HG02938 (cell line): Measurements from ENCODE around the gene FAM76A.
"Not testable (repeated sequence)": the region's sequence is repeated elsewhere in the genome, so short reads cannot be mapped to it uniquely, and the experiment has no call there.

Source experiments
- ATAC-seq: cut with Tn5 transposase; IDR thresholded peaks from one replicate; pipeline ENCODE4 v1.9.1; 2021; ENCODE audit warnings: mild to moderate bottlenecking, moderate library complexity; ENCODE audit not compliant: unreplicated experiment

FAM76A gene

DNA sequence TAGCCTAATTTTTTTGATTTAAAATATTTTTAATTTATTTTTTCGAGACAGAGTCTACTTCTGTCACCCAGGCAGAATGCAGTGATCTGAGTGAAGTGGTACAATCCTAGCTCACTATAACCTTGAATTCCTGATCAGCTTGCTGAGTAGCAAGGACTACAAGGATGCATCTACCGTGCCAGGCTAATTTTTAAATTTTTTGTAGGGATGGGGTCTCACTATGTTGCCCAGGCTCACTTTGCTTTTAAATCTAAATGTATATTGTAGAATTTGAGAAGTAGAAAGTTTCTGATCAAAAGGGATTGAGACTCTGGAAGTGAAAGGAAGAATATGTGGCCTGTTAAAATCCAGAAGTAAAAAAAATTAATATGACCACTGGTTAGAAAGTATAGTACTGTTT is 48.9 kb downstream of the FAM76A start:
- no peak for ATAC-seq

GRCh38 chr1:27775336-27775735 is 49.6 kb downstream of the FAM76A start:
- ATAC-seq: not testable (repeated sequence)

DNA sequence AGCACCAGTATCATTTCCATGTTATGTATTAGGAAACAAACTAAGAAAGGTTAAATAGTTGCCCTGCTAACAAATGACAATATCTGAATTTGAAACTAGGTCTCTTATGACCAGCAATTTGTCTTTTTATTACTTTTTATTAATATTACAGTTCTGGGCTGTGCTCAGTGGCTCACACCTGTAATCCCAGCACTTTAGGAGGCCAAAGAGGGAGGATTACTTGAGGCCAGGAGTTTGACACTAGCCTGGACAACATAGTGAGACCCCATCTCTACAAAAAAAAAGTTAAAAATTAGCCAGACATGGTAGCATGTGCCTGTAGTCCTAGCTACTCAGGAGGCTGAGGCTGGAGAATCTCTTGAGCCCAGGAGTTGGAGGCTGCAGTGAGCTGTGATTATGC is 50.5 kb downstream of the FAM76A start:
- not testable (repeated sequence) for ATAC-seq

DNA sequence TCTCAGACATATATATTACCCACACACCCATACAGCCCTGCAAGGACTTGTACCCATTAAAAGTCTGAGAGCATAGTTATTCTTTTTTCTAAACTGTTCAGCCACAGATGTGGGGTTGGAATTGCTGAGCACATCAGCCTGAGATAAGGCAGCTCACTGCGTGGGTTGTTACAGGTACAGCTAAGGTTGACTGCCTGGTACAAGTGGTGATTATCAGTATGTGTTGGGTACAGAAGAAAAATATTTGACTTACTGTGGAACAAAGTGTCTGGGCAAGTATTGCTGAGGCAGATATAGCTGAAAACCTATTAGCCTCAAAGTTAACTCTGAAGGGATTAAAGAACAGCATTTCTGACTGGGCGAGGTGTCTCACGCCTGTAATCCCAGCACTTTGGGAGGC is 52.3 kb downstream of the FAM76A start:
- no peak for ATAC-seq

GRCh38 chr1:27779122-27779521 is 53.4 kb downstream of the FAM76A start:
- ATAC-seq: no peak

- no peak for ATAC-seq
Observed at GRCh38 chr1:27782950-27783349, 57.2 kb downstream of the FAM76A start.

- ATAC-seq: no peak
Observed at GRCh38 chr1:27784700-27785099, 58.9 kb downstream of the FAM76A start.

DNA sequence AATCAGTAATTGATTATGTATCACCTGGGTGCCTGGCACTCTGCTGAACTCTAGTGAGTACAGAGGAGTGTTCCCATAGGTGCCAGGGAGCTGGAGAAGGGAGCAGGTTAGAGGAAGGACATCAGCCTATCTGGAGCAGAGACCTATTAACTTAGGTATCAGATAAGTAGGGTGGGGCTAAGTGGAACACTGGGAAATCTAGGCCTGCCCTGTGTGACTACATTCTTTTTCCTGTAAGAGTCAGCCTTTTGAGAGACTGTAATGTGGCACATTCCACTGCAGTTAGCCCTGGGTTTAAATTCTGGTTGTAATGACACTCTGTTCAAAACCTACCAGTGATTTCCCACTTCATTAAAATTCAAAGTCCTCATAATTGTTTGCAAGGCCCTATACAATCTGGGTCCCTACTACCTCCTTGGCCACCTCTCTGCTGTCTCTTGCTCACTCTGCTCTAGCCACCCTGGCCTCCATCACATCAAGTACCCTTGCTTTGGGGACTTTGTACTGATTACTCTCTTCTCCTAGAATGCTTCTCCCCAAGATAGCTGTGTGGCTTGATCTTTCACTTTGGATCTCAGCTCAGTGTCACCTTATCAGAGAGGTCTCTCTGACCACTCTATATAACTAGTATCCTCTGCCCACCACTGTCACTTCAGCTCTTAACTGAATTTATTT is 60.2 kb downstream of the FAM76A start:
- no peak for ATAC-seq

DNA sequence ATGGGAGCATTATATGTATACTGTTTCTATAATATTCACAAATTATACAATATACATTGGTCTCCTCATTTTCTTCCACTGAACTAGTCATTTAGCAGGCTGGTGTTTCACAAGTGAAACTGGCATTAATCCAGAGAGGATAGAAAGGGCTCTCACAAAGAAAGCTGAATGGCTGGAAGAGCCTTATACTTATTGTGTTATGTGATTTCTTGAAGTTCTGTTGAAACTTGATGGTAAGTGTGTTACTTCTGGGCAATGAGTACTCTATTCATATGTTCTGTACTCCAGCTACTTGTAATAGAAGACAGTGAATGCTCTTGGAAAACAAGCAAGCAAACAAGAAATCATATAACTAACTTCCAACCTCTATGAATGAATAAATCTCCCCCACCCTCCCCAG is 62.1 kb downstream of the FAM76A start:
- ATAC-seq: no peak

DNA sequence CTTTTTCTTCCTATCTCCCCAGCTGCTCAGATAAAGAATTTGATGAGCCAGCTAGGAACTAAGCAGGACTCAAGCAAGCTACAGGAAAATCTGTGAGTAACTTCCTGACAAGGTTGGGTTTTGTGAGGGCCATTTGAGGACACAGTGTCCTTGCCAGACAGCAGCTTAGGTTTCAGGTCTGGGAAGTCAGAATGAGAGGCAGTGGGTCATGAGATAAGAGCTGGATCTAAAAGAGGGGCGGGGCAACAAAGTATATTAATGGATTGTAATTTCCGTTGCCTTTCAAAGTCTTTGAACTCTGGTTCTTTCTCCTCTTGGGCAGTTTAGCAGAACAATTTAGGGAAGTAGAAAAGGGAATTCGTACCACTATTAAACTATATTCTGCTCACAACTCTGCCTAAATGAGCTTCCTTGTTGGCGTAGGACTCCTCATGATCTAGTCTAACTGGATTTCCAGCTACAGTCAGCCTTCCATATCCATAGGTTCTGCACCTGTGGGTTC is 63.8 kb downstream of the FAM76A start:
- no peak for ATAC-seq

- ATAC-seq: not testable (repeated sequence)
Observed at GRCh38 chr1:27790270-27790669, 64.5 kb downstream of the FAM76A start.

GRCh38 chr1:27795601-27796000 is 69.8 kb downstream of the FAM76A start:
- no peak for ATAC-seq

DNA sequence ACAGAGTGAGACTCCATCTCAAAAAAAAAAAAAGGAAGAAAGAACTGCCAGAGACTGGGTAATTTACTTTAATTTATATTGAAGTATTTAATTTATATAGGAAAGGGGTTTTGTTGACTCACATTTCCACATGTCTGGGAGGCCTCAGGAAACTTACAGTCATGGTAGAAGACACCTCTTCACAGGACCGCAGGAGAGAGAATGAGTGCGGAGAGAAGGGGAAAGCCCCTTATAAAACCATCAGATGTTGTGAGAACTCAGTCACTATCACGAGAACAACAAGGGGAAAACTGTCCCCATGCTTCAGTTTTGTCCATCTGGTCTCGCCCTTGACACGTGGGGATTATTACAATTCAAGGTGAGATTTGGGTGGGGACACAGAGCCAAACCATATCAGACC is 79.0 kb downstream of the FAM76A start:
- no peak for ATAC-seq

DNA sequence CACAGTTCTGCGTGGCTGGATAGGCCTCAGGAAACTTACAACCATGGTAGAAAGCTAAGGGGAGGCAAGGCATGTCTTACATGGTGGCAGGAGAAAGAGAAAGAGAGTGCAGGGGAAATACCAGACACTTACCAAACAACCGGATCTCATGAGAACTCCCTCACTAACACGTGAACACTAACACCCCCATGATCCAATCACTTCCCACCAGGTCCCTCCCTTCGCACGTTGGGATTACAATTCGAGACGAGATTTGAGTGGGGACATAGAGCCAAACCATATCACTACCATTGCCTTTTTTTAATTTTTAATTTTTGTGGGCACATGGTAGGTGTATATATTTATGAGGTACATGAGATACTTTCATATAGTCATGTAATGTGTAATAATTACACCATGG is 81.0 kb downstream of the FAM76A start:
- no peak for ATAC-seq

- ATAC-seq: no peak
Observed at GRCh38 chr1:27807385-27807784, 81.6 kb downstream of the FAM76A start.

- ATAC-seq: not testable (repeated sequence)
Observed at GRCh38 chr1:27808131-27808530, 82.4 kb downstream of the FAM76A start.

DNA sequence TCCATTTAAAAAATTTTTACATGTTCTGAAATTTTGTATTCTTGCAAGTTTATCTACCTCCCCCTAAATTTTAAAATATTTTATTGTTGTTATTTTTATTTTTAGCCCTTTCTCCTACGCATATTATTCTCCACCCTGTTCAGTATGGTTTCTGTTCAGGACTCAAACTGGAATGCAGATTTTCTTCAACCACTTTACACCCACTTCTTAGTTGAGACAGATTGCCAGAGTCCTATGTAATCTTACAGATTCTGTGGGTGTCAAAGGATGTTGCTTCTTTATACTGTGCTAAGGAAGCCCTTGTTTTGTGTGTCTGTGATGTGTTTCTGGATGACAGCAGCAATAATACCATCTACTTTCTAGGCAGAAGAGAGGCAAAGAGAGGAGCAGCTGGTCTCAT is 84.1 kb downstream of the FAM76A start:
- no peak for ATAC-seq

DNA sequence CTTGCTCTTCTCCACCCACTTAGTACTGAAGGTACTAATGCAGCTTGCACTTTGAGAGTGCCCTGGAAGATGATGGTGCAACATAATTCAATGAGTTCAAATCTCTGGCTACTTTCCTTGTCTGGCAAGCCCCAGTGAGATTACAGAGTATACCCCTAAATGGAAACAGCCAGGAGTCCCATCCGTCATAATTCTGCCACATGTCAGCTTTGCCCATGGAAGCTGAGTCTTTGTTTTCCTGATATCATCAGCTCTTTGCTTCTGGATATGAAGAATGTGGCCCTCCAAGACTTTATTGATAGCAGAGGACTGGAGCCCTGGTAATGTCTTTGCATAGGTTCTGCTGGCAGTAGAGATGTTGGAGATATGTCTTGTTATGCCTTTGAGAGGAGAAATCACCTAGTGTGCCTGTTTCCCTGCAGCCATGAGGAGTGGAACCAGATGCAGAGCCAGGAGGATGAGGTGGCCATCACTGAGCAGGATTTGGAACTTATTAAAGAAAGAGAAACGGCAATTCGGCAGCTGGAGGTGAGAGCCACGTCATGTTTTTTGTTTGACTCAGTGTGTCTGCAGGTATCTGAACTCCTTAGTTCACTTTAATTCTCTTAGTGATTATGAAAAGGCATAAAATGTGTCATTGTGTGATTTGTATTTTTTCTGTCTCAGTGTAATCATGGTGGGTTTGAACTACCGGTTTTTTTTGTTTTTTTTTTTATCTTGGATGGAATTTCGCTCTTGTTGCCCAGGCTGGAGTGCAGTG is 86.2 kb downstream of the FAM76A start:
- ATAC-seq: no peak
